WTC11 (cell line): ENCODE measurements around the gene CCDC149.

ENCODE experiments used
- CTCF ChIP-seq: fragments of 200-600 bp; IDR thresholded peaks from 2 replicates; pipeline ENCODE4 v1.8.0; 2022; ENCODE audit warnings: antibody characterized with exemption
- IRF2 ChIP-seq: sonication (generic); formaldehyde crosslinking; IDR thresholded peaks from 2 replicates; pipeline ENCODE4 v1.8.0; 2022; ENCODE audit warnings: low read depth, missing genetic modification reagents, borderline replicate concordance
- NFYB ChIP-seq: sonication (generic); formaldehyde crosslinking; conservative IDR thresholded peaks from 2 replicates; pipeline ENCODE4 v1.8.0; 2022; ENCODE audit warnings: low read depth, missing genetic modification reagents
- NR1H2 ChIP-seq: sonication (generic); formaldehyde crosslinking; IDR thresholded peaks from 2 replicates; pipeline ENCODE4 v1.9.0; 2021; ENCODE audit warnings: mild to moderate bottlenecking, moderate library complexity, missing genetic modification reagents
- NR3C1 ChIP-seq: sonication (generic); formaldehyde crosslinking; conservative IDR thresholded peaks from 2 replicates; pipeline ENCODE4 v1.8.1; 2023; ENCODE audit warnings: low read depth, mild to moderate bottlenecking, missing genetic modification reagents
- SP1 ChIP-seq: sonication (generic); formaldehyde crosslinking; conservative IDR thresholded peaks from 2 replicates; pipeline ENCODE4 v1.8.1; 2022; ENCODE audit warnings: missing genetic modification reagents
- USF2 ChIP-seq: sonication (generic); formaldehyde crosslinking; IDR thresholded peaks from 2 replicates; pipeline ENCODE4 v1.8.1; 2023; ENCODE audit warnings: mild to moderate bottlenecking, missing genetic modification reagents, moderate library complexity
- ZNF121 ChIP-seq: sonication (generic); formaldehyde crosslinking; IDR thresholded peaks from 2 replicates; pipeline ENCODE4 v1.8.0; 2023; ENCODE audit warnings: missing genetic modification reagents
- ZNF138 ChIP-seq: sonication (generic); formaldehyde crosslinking; conservative IDR thresholded peaks from 2 replicates; pipeline ENCODE4 v1.8.1; 2022; ENCODE audit warnings: mild to moderate bottlenecking, moderate library complexity, missing genetic modification reagents
- TF ChIP-seq, protein P1 (sequence below): sonication (generic); formaldehyde crosslinking; IDR thresholded peaks from 2 replicates; pipeline ENCODE4 v1.8.0; 2022; ENCODE audit warnings: mild to moderate bottlenecking, missing genetic modification reagents

- no peak for TF ChIP-seq ZNF121 (CRISPR knock-in tag)
- TF ChIP-seq NR1H2 (CRISPR knock-in tag), result no peak
- TF ChIP-seq SP1 (CRISPR knock-in tag), result no peak
- TF ChIP-seq ZNF138 (CRISPR knock-in tag), result no peak
- TF ChIP-seq CTCF, result no peak
- no peak for TF ChIP-seq IRF2 (CRISPR knock-in tag)
- TF ChIP-seq, protein P1, sequence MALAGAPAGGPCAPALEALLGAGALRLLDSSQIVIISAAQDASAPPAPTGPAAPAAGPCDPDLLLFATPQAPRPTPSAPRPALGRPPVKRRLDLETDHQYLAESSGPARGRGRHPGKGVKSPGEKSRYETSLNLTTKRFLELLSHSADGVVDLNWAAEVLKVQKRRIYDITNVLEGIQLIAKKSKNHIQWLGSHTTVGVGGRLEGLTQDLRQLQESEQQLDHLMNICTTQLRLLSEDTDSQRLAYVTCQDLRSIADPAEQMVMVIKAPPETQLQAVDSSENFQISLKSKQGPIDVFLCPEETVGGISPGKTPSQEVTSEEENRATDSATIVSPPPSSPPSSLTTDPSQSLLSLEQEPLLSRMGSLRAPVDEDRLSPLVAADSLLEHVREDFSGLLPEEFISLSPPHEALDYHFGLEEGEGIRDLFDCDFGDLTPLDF (CRISPR knock-in tag), result no peak
- TF ChIP-seq NFYB (CRISPR knock-in tag), result no peak
- TF ChIP-seq NR3C1 (CRISPR knock-in tag), result no peak
- no peak for TF ChIP-seq USF2 (CRISPR knock-in tag)
These were observed 107.8 kb downstream of the CCDC149 start for GRCh38 chr4:24805067-24805466.
